COLO668 (cell line): ENCODE results near the gene FUT7.

Experiments
- DNase-seq: peaks from one replicate; lab custom pipeline; 2025; ENCODE audit not compliant: unreplicated experiment; lab: John Stamatoyannopoulos, UW

The FUT7 gene

GRCh38 chr9:137006116-137007003 is 25.5 kb downstream of the FUT7 start:
- no peak for DNase-seq

- peak; percentile 21 for DNase-seq
These were observed 27.6 kb downstream of the FUT7 start for GRCh38 chr9:137004285-137004684.

DNA sequence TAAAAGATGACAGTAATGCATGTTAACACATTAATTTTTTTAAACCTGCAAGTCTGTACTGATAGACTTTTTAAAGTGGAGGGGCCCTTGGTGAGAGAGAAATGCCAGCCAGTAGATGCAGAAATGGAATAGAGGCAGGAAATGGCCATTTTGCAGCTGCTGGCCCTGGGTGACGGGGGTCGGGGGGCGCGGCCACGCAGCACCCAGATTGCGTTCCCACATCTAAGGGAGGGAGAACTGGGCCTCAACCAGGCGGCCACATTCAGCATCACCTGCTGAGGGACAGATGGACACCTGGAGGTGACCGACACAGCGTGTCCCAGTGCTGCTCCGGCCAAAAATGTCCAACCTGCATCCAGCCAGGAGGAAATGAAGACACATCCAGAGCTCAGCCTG is 29.2 kb downstream of the FUT7 start:
- DNase-seq: no peak

DNA sequence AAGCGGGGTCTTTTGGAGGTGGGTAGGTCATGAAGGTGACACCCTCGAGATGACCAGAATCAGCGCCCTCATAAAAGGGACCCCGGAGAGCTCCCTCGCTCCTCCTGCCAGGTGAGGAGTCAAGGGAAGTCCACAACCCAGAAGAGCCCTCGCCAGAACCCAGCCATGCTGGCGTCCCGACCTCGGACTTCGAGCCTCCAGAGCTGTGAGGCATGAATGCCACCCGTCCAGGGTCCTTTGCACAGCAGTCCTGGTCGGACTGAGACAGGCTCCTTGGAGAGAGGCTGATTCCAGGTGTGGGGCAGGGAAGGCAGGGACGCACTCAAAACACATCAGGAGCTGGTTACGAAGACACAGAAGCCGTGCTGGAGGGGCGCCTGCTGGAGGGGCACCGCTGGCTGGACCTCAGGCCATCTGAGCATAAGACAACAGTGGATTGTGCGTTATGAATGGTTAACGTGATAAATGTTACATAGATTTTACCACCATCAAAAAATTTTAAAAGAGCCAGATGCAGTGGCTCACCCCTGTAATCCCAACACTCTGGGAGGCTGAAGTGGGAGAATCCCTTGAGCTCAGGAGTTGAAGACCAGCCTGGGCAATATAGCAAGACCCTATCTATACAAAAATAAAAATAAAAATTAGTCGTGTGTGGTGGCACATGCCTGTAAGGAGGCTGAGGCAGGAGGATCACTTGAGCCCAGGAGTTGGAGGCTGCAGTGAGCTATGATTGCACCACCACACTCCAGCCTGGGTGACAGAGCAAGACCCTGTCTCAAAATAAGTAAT is 29.8 kb downstream of the FUT7 start:
- DNase-seq: no peak

- DNase-seq: no peak
These were observed 31.5 kb downstream of the FUT7 start for GRCh38 chr9:137000177-137000930.

DNA sequence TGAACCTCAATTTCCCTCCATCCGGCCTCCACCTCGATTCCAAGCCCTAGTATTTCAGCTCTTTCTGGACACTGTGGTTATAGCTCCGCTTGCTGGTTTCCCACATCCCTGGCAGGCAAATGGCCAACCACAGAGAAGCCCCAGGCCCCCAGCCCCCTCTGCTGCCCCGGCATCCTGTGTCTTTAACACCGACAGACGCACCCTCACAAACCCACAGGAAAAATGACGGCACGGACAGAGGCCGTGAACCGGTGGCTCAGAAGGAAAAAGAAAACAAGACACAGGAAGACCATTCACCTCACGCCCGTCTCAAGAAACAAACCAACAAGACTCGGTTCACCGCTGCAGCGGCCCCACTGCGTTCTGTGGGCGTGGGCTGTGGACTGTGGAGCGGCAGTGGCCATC is 34.1 kb downstream of the FUT7 start:
- peak; percentile 15 for DNase-seq

DNA sequence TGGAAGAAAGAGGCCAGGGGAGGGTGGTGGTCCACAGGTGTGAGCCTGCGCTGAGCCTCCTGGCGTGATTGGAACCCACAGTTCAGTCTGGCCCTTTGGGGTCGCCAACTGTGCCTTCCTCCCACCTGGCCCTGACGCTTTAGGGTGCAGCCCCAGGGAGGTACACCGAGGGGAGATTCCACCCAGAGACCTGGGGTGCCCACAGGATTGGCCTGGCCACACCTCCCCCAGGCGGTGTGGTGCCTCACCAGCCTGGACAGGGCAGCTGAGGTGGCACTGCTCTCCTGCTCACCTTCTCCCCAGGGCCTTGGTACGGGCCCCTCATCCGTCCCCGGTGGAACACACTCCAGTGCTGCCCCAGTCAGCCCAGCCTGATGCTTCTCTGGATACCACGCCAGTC is 34.5 kb downstream of the FUT7 start:
- DNase-seq: no peak

DNA sequence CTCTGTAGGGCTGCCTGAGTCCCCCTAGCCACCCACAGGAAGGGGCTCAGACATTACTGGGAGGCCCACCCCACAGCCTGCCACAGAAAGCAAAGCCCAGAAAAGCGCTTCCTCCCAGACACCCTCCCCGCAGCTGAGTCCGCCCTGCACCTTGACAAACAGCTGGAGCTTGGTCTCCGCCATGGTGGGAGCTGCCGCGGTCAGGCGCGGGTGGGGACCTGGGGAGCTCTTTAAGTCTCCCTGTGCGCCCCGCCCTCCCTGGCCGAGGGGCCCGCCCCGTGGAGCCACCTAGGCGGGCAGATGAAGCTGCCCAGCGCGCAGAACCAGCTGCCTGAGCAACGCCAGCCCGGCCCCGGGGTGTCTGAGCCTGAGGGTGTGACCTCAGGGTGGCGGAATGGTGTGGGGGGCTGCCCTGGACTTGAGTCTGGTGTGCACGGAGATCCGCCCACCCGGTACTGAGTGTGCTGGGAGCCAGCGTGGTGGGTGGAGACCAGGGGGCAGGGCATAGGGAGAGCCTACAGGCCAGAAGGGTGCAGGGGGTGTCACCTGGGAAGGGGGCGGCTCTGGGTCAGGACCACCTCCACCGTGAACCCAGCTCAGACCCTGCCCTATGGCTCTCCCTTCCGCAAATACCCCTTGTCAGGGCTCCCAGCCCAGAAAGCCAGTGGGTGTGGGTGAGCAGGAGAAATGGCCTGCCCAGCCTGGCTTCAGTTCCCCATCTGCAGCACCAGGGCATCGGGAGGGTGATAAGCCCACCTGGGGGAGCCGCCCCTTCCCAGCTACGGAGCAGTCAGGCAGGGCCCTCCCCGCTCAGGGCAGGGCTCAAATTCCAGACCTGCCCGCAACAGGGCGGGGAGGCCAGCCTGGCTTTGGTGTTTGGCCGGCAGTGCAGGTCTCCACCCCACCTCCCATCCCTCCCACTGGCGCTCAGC is 35.3 kb downstream of the FUT7 start, which contains the start of gene CLIC3:
CLIC3 (minus strand) TSS at position 208 of the 932 bp plus-strand sequence; CDS start at position 183, 25 bp downstream.
- peak; percentile 60 for DNase-seq

DNA sequence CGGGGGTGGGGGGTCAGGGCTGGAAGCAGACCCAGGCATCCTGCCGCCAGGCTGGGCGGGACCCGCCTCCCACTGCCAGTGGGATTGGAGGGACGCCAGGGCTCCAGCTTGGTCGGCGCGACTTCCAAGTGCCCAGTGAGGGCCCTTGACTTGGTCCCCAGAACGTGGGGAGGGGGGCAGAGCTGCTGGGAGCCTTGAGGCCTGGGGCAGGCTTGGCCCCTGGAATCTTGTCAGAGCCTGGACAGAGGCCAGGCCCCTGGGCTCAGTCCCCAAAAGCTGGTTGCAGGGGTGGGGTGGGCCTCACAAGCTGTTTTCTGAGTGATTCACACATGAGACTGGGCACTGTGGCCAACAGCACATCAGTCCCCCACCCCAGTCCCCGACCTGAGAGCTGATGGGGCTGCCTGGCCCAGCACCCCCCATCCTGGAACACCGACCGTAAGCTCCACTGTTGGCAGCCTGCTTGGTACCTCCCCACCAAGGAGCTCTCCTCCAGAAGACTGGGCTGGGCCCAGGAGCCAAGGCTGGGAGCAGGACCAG is 36.0 kb downstream of the FUT7 start:
- no peak for DNase-seq

DNA sequence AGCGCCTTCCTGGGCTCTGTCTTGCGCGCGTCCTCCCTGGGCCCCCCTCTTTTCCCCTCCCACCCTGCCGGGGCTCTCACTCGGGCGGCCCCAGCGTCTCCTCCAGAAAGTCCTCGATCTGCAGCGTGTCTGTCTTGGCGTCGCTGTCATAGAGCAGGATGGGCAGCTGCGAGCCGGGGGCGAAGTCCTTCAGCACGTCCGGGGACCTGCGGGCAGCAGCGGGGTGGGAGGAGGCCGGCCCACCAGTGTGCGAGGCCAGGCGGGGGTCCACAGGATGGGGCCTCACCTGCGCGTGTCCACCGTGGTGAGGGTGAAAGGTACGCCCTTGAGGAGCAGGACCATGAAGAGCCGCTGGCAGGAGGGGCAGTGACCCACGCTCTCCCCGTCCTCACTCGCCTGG is 36.5 kb downstream of the FUT7 start:
- DNase-seq: no peak

DNA sequence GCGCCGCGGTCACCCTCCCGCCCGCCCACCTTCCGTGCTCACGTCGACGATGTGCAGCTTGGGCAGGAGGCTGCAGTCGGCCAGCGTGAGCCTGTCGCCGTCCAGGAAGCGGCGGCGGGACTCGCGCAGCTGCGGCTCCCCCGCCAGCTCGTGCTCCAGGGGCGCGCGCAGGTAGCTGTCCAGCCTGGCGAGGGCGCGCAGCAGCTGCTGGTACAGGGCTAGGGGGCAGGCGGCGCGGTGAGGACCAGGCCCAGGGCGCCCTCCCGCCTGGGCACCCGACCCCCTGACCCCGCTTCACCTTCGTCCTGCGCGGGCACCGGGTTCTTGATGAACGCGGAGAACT is 37.0 kb downstream of the FUT7 start:
- DNase-seq: no peak

- DNase-seq: no peak
These were observed 37.6 kb downstream of the FUT7 start for GRCh38 chr9:136994180-136994887.

DNA sequence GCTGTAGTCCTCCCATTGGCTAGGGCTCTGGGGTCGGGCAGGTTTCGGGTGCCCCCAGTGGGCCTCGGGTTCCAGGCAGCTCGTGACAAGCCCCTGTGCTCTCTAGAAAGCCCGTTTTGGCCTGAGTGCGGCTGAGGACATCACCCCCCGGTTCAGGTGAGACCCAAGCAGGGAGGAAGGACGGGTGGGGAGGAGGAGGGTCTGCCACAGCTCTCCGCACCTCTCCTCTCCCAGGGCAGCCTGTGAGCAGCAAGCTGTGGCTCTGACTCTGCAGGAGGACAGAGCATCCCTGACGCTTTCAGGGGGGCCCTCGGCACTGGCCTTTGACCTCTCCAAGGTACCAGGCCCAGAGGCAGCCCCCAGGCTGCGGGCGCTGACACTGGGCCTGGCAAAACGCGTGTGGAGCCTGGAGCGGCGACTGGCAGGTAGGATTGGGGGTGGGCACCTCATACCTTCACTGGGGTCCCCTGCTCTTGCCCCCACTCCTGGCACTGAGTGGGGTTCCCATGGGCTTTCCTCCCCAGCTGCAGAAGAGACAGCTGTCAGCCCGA is 39.0 kb downstream of the FUT7 start:
- DNase-seq: no peak

DNA sequence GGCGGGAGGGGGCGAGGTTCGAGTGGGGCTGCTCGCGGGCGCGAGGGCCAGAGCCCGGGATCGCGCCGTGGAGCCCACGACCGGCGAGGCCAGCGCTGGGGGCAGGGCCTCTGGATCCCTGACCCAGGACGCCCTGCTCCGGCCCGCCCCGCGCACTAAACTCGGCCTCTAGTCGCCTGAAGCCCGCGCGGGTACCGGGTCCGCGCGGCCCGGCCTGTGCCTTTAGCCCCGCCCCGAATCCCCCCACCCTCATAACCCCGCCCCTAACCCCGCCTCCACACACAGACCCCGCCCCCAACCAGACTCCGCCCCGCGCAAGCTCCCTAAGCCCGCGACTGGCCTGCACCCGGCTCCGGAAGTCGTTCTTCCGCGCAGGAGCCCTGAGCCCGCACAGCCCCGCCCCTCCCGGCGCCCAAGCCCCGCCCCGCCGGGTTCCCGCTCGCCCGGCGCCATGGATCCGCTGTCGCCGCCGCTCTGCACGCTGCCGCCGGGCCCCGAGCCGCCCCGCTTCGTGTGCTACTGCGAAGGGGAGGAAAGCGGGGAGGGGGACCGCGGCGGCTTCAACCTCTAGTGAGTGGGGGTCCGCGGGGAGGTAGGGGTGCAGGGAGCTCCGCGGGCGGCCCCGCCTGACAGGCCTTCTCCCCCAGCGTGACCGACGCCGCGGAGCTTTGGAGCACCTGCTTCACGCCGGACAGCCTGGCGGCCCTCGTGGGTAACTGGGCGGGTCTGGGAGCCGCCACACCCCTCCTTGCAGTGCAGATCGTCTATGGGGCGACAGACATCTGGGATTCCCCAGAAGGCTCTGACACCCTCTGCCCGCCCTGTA is 39.7 kb downstream of the FUT7 start, which contains the start of gene PAXX:
PAXX (plus strand) TSS at position 430 of the 826 bp plus-strand sequence; CDS start at position 452, 22 bp downstream.
- peak; percentile 94 for DNase-seq

DNA sequence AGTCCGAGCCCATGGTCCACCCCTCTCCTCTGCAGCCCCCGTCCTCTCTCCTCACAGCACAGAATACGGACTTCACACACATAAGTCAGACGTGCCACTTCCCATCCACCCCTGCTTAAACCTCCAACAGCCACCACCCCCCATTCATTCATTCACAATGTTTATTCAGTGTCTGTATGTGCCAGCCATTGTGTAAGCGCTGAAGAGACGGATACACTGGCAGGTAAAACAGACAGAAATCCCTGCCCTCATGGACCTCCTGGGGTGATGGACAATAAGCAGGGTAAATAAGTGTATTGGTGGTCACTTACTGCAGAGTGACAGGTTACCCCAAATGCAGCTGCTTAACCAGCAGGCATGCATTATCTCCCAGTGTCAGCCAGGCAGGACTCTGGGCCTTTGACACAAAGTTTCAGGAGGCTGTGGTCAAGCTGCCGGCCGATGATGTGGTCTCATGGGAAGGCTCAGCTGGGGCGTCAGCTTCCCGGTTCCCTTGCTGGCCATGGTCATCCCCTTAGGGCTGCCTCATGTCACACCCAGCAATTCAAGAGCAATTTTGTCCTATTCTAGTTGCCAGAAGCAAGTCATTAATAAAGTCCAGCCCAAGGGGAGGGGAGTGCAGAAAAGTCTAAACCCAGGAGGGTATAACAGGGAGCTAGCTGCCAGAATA is 41.5 kb downstream of the FUT7 start:
- peak; percentile 81 for DNase-seq

GRCh38 chr9:136988872-136989271 is 43.0 kb downstream of the FUT7 start:
- DNase-seq: no peak

- DNase-seq: no peak
These were observed 46.0 kb downstream of the FUT7 start for GRCh38 chr9:136985853-136986252.
